DMS79 treated with DMSO at 0.1 percent for 48 hours (cell line): Measurements from ENCODE around the gene TMC6.

ENCODE experiments used
- DNase-seq: peaks from one replicate; lab custom pipeline; 2025; lab: John Stamatoyannopoulos, UW

The TMC6 gene

GRCh38 chr17:78135858-78136500 is 7.4 kb upstream of the TMC6 start:
- no peak for DNase-seq

GRCh38 chr17:78134899-78135385 is 6.4 kb upstream of the TMC6 start:
- no peak for DNase-seq

- DNase-seq, result no peak
Observed at GRCh38 chr17:78133971-78134898, 5.7 kb upstream of the TMC6 start.

- no peak for DNase-seq
Observed at GRCh38 chr17:78133179-78133951, 4.8 kb upstream of the TMC6 start.

- no peak for DNase-seq
Observed at GRCh38 chr17:78132767-78133178, 4.2 kb upstream of the TMC6 start.

GRCh38 chr17:78132084-78132676 is 3.6 kb upstream of the TMC6 start:
- no peak for DNase-seq

GRCh38 chr17:78131172-78132083 is 2.9 kb upstream of the TMC6 start:
- no peak for DNase-seq

- no peak for DNase-seq
Observed at GRCh38 chr17:78130437-78131101, 2.0 kb upstream of the TMC6 start, which contains the start of gene TMC8. Gene TMC8 (plus strand): TSS chr17:78130771. CDS start chr17:78131589, 818 bp downstream.

- DNase-seq, result peak; percentile 1
Observed at GRCh38 chr17:78130090-78130436, 1.5 kb upstream of the TMC6 start.

GRCh38 chr17:78129351-78130089 is 965 bp upstream of the TMC6 start:
- DNase-seq, result no peak

- DNase-seq, result no peak
Observed at GRCh38 chr17:78127888-78128550, 536 bp downstream of the TMC6 start.

- no peak for DNase-seq
Observed at GRCh38 chr17:78127239-78127887, 1.2 kb downstream of the TMC6 start.

- DNase-seq, result no peak
Observed at GRCh38 chr17:78126895-78127238, 1.7 kb downstream of the TMC6 start.

- DNase-seq, result no peak
Observed at GRCh38 chr17:78125976-78126894, 2.3 kb downstream of the TMC6 start.

GRCh38 chr17:78125138-78125913 is 3.2 kb downstream of the TMC6 start:
- no peak for DNase-seq

GRCh38 chr17:78124836-78125137 is 3.8 kb downstream of the TMC6 start:
- DNase-seq, result no peak
